AG10803 (cell line): Measurements from ENCODE around the gene BCAR3.
A peak's percentile ranks its signal among the peaks of the same experiment; 100 is the strongest.

Experiments used
- DNase-seq: peaks from one replicate; pipeline ENCODE4 v3.0.0; 2010; ENCODE audit warnings: low read depth
- H3K4me3 ChIP-seq: 2 replicates; pipeline ENCODE4 v1.5.1; 2011; ENCODE audit warnings: mild to moderate bottlenecking, low read length, control low read depth
- TF ChIP-seq, protein P1 (sequence below): conservative IDR thresholded peaks from 2 replicates; pipeline ENCODE4 v1.5.1; 2011; ENCODE audit warnings: mild to moderate bottlenecking, low read length, control low read depth, inconsistent platforms

Gene BCAR3

GRCh38 chr1:93638307-93638847 lies 43.3 kb downstream of the BCAR3 start:
- H3K4me3 ChIP-seq: no peak overlapping the region
- TF ChIP-seq, protein P1, sequence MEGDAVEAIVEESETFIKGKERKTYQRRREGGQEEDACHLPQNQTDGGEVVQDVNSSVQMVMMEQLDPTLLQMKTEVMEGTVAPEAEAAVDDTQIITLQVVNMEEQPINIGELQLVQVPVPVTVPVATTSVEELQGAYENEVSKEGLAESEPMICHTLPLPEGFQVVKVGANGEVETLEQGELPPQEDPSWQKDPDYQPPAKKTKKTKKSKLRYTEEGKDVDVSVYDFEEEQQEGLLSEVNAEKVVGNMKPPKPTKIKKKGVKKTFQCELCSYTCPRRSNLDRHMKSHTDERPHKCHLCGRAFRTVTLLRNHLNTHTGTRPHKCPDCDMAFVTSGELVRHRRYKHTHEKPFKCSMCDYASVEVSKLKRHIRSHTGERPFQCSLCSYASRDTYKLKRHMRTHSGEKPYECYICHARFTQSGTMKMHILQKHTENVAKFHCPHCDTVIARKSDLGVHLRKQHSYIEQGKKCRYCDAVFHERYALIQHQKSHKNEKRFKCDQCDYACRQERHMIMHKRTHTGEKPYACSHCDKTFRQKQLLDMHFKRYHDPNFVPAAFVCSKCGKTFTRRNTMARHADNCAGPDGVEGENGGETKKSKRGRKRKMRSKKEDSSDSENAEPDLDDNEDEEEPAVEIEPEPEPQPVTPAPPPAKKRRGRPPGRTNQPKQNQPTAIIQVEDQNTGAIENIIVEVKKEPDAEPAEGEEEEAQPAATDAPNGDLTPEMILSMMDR: no peak
- DNase-seq: no peak

DNA sequence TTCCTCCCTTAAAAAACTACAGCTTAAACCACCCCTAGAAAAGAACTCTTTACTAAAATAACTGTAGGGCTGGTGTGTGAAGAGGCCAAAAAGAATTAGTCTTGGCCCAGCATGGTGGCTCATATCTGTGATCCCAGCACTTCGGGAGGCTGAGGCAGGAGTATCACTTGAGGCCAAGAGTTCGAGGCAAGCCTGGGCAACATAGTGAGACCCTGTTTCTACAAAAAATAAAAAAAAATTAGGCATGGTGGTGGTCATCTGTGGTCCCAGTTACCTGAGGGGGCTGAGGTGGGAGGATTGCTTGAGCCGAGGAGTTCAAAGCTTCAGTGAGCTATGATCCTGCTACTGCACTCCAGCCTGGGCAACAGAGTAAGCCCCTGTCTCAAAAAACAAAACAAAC lies 44.9 kb downstream of the BCAR3 start:
- TF ChIP-seq, protein P1: no peak
- no peak overlapping the region for H3K4me3 ChIP-seq
- DNase-seq: no peak

DNA sequence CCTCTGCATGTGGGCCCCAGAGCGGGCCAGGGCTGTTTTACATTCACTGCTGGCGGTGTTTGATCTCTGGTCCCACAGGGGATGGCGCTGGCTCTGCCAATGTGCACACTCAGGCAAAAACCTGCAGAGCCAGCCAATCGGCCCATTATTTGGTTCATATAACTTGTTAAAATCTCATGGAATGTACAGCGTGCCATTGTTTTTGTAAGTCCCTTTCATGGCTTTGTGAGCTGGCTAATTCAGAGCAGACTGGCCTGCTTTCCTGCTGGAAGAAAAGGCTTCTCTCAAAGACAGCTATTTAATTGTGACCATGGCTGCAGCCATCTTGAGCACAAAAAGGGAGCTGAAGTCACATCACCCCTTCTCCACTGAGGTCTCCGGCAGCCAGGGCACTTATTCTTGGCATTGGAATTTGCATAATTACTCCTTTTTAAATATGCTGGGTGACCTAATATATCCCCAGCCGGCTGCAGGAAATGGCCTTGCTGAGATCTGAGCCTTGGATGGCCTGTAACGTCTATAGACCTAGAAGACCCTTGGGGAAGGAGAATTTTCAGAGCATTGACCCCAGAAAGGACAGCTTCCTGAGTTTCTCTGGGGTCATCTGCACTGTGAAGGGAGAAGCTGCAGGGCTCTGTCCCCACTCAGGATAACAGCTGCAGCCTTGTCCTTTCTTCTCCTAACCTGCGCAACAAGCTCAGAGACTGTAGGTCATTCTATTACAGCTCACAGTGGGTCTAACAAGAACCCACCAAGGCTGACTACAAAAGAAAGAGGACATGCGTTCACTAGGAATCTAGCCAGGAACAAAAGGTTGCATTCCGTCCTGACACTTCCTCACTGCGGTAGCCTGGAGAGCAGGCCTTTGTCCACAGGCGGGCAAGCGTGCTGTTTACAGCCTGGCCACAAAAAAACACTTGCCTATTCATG lies 45.8 kb downstream of the BCAR3 start:
- TF ChIP-seq, protein P1: no peak
- no peak overlapping the region for H3K4me3 ChIP-seq
- DNase-seq: peak; percentile 54

DNA sequence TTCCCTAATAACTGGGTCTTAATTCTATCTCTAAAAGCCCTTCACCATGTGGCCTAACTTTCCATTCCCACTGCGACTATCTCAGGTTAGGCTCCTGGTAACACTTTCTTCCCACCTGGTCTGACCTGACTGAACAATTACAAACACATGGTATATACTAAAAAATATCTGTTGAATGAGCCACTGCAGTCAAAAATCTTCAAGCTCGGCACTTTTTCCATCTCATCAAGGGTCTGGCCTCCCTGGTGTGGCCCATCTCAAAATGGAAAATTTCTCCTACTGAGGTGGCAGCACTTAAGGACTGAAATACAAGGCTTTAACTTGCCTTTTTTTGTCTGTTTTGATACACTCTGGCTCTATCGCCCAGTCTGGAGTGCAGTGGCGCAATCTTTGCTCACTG lies 48.3 kb downstream of the BCAR3 start:
- DNase-seq: no peak
- TF ChIP-seq, protein P1: no peak
- no peak overlapping the region for H3K4me3 ChIP-seq

- TF ChIP-seq, protein P1: peak; percentile 48
- H3K4me3 ChIP-seq: no peak overlapping the region
- no peak for DNase-seq
Observed at GRCh38 chr1:93631626-93632365, 49.8 kb downstream of the BCAR3 start.

- TF ChIP-seq, protein P1: no peak
- no peak for DNase-seq
- no peak overlapping the region for H3K4me3 ChIP-seq
Observed at GRCh38 chr1:93630168-93630567, 51.5 kb downstream of the BCAR3 start.
